GM11168 (cell line): Measurements from ENCODE around the gene SRPK2.
"Not testable (repeated sequence)": the region's sequence is repeated elsewhere in the genome, so short reads cannot be mapped to it uniquely, and the experiment has no call there.

Source experiments
- in situ Hi-C: fragments of 300-500 bp; cut with MboI; formaldehyde crosslinking; loops from one replicate; pipeline ENCODE4 v1.12.0; 2022; ENCODE audit warnings: low sequenced_read_pairs; ENCODE audit not compliant: unreplicated experiment

SRPK2 gene

DNA sequence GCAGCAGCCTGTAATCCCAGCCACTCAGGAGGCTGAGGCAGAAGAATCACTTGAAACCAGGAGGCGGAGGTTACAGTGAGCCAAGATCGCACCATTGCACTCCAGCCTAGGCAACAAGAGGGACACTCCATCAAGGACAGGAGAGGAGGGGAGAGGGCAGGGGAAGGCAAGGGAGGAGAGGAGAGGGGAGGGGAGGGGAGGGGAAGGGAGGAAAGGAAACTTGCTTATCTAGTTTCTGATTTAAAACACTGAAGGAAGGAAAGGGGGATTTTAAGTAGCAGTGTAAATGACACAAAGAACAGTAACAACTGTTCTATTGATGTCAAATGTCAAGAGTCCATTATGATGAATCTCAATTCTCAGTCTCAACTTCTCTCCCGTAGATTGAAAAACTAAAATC is 43.7 kb downstream of the SRPK2 start:
- in situ Hi-C loops = no loop called here

DNA sequence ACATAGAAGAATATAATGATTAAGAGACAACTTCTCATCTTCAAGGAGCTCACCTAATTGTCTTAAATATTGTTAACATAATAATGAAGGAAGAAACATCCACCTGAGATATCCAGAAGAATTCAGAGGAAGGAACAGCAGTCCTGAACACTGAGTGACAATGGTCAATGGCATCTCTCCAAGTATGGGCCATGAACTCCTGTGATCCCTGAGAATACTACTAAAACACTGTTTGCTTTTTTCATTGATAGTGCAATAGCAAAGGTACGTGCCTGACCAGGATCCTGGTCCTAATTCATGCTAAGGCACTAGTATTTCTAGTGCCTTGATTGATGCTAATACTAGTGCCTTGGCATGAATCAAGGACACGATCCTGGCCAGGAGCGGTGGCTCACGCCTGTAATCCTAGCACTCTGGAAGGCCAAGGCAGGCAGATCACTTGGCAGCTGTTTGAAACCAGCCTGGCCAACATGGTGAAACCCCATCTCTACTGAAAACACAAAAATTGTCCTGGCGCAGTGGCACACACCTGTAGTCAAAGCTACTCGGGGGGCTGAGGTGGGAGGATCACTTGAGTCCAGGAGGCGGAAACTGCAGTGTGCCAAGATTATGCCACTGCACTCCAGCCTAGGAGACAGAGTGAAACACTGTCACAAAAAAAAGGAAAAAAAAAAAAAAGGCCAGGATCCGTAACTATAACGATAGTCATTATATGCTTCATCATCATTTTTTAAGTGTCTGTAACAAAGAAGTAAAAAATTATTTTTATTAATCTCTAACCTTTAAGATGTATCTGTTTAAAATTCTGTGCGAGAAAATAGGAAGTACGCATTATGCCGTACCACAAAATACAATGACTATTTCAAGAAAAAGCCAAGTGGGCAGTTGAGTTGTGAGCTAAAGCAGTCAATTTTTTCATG is 49.1 kb downstream of the SRPK2 start:
- in situ Hi-C loops = loop anchor here (10.0 kb wide), 1 partner anchor 195 kb away; no protein-coding TSS in a partner anchor

DNA sequence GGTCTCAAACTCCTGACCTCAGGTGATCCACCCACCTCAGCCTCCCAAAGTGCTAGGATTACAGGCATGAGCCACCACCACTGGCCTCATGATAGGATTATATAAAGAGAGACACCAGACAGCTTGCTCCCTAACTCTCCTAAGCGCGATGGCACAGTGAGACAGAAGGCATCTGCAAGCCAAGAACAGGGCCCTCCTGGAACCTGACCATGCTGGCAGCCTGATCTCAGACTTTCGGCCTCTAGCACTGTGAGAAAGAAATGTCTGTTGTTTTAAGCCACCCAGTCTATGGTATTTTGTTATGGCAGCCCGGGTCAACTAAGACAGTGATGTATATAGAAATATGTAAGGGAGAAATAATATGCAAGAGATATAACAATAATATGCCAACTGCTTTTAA is 51.2 kb downstream of the SRPK2 start:
- in situ Hi-C loops = loop anchor here (10.0 kb wide), 1 partner anchor 193 kb away; no protein-coding TSS in a partner anchor

DNA sequence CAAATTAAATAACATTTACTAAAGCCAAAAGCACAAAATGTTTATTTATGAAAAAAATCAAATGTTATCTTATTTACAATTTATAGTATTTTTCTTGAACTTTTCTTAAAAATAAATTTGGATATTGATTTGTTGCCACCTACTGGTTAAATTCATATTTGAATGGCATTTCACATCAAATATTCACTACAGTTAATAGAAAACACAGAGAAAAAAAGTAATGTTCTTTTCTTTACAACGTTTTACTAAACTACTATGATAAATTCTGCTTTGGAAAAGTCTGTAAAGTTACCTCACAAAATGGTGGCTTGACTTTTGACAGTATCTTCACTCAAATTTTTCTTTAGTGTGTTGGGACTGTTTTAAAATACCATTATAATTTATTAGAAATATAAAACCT is 52.7 kb downstream of the SRPK2 start:
- in situ Hi-C loops = loop anchor here (10.0 kb wide), 1 partner anchor 191 kb away; no protein-coding TSS in a partner anchor

DNA sequence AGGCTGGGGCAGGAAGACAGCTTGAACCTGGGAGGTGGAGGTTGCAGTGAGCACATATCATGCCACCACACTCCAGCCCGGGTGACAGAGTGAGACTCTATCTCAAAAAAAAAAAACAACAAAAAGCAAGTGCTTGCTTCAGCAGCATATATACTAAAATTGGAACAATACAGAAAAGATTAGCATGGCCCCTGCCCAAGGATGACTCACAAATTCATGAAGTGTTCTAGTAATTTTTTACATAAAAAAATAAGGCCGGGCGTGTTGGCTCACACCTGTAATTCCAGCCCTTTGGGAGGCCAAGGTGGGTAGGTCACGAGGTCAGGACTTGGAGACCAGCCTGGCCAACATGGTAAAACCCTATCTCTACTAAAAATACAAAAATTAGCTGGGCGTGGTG is 56.1 kb downstream of the SRPK2 start:
- in situ Hi-C loops = loop anchor here (10.0 kb wide), 1 partner anchor 188 kb away; no protein-coding TSS in a partner anchor

DNA sequence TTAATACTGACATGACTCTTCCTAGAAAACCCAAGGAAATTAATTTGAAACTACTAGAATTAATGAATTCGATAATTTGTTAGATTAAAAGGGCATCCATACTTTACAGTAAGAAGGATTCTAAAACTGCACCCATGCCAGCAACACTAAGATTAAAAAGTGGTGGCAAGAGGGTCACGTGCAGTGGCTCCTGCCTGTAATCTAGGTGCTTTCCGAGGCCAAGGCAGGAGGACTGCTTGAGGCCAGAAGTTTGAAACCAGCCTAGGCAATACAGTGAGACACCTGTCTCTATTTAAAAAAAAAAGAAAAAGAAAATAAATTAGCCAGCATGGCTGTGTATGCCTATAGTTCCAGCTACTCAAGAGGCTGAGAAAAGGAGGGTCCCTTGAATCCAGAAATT is 58.2 kb downstream of the SRPK2 start:
- in situ Hi-C loops = loop anchor here (10.0 kb wide), 1 partner anchor 186 kb away; no protein-coding TSS in a partner anchor

DNA sequence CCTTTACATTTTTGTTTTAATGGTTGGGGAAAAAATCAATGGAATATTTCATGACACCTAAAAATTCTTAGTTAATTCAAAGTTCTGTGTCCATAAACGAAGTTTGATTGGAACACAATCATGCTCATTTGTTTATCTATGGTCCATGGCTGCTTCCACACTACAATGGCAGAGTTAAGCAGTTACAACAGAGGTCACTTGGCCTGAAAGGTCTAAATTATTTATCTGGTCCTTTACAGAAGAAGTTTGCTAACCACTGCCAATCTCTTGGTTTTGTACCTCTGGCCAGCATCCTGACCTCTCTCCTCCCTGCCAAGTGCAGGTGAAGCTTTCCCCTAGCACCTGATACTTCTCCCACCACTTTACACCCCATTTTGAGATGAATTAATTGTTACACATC is 61.5 kb downstream of the SRPK2 start:
- in situ Hi-C loops = no loop called here

DNA sequence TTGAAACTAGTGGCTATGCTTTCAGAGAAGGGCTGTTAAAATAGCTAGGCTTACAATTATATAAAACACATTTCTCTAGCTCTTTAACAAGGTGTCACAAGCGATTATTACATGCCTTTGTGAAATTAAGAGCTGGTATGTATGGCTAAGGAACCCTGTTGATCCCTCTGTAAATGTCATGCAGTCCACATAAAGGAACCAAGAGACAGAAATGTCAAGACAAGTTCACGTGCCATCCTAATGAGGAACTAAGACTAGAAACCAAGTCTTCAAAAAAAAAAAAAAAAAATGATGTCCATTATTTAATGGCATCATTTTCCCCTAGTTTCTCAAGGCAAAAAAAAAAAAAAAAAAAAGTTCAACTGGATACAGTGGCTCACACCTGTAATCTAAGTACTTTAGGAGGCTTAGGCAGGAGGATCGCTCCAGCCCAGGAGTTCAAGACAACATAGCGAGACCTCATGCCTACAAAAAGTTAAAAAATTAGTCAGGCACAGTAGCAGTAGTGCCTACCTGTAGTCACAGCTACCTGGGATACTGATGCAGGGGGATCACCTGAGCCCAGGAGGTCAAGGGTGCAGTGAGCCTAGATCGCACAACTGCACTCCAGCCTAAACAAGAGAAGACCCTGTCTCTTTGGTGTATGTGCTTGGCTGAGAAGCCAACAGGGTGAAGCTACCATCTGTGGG is 63.4 kb downstream of the SRPK2 start:
- in situ Hi-C loops = no loop called here

DNA sequence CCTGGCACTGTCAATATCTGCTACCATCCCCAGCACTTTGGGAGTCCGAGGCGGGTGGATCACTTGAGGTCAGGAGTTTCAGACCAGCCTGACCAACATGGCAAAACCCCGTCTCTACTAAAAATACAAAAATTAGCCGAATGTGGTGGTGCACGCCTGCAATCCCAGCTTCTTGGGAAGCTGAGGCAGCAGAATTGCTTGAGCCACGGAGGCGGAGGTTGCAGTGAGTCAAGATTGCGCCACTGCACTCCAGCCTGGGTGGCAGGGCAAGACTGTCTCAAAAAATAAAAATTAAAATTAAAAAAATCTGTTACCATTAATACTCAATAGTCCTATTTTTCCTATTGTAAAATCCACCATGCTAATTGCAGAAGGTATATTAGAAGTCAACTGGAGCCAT is 64.1 kb downstream of the SRPK2 start:
- in situ Hi-C loops = not testable (repeated sequence)

DNA sequence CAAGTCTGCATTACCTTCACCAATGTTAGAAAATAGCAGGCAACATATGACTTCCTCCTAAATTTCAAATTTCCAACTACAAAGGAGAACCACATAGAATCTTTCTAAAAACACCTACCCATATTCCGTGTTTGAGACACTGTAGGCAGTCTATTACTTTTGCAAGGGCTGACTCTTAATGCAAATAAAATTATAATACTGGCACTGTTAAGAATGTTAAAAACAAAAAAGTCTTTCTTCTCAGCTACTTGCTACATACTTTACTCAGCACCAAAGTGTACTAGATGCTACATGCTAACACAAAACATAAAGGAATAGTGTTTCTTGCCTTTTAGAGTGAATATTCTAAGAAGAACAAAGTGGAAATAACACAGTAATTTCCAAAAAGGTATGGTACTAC is 65.4 kb downstream of the SRPK2 start:
- in situ Hi-C loops = no loop called here

DNA sequence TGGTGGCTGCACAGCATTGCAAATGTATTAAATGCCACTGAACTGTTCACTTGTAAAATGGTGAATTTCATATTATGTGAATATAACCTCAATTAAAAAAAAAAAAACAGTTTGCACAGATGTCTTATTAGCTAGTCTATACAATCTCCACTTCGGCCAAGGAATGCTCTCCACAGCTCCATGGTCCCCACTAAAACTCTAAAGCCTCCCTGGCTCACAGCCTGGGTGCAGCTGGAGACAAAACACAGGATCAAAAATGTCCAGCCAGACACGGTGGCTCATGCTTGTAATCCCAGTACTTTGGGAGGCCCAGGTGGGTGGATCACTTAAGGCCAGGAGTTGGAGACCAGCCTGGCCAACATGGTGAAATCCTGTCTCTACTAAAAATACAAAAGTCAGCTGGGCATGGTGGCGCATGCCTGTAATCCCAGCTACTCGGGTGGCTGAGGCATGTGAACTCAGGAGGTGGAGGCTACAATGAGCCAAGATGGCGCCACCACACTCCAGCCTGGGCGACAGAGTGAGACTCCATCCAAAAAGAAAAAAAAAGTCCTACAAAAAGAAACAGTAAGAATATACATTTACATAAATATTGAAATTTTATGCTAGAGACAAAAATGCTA is 66.0 kb downstream of the SRPK2 start:
- in situ Hi-C loops = no loop called here

DNA sequence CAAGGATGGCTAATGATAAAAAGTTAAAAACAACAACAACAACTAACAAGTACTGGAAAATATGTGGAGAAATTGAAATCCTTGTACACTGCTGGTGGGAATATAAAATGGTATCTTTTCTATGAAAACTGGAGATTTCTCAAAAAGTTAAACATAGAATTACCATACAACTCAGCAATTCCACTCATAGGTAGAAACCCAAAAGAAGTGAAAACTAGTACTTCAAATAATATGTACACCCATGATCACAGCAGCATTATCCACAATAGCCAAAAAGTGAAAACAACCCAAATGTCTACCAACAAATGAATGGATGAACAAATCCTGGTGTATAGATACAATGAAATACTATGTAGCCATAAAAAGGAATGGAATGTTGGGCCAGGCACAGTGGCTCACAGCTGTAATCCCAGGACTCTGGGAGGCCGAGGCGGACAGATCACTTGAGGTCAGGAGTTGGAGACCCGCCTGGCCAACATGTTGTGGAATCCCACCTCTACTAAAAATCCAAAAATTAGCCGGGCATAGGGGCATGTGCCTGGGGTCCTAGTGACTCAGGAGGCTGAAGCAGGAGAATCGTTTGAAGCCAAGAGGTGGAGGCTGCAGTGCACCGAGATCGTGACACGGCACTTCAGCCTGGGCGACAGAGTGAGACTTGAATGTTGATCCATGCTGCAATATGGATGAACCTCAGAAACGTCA is 66.8 kb downstream of the SRPK2 start:
- in situ Hi-C loops = no loop called here

DNA sequence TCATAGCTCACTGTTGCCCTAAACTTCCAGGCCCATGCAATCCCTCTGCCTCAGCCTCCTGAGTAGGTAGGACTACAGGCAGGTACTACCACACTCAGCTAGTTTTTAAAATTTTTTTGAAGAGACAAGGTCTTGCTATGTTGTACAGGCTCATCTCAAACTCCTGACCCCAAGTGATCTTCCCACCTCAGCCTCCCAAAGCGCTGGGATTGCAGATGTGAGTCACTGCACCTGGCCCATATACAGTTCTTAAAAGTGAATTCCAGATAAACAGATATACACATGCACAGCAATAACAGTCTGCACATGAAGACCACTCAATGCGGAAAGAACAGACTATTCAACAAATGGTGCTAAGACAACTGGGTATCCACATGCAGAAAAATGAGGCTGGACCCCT is 67.8 kb downstream of the SRPK2 start:
- in situ Hi-C loops = no loop called here

DNA sequence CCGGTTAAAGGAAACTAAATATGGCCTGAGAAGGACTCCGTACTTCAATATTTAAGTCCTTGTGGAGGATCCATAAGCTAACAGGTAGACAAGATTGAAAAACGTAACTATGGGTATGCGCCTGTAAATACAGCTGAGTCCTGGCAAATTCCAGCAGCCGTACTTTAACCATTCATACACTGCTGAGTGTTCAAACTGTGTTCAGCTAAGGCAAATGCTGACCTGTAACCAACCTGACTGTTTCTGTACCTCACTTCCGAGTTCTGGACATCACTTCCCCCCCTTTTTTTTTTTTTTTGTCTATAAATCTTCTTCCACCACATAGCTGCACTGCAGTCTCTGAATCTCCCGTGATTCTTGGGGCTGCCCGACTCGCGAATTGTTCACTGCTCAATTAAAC is 69.1 kb downstream of the SRPK2 start:
- in situ Hi-C loops = no loop called here

DNA sequence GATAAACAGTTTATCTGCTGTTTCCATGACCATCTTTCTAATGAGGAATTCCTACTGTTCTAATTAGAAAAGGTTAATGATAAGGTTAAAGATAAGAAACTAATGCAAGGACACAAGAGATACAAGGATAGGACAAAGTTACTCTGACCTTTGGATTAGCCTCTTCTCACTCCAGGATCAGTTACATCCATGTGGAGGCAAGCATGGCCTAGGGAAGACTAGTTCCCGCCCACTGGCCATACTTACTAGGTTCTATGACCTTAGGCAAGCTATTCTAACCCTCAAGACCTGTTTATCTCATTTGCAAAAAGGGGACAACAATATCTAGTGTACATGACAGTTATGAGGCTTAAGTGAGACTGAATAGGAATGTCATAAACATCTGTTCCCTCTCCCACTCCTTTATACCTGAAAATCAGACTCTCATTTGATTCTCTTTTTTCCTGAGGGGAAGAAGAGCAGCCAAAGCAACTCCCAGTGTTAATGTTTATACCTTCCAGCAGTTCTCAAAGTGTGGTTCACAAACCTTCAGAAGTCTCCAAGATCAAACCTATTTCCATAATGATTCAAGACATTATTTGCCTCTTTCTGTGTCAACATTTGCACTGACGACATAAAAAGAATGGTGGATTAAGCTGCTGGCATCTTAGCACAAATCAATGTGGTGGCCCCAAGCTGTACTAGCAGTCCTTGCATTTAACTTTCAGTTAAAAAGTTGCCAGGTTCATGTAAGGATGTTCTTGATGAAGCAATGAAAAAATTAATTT is 72.0 kb downstream of the SRPK2 start:
- in situ Hi-C loops = no loop called here

DNA sequence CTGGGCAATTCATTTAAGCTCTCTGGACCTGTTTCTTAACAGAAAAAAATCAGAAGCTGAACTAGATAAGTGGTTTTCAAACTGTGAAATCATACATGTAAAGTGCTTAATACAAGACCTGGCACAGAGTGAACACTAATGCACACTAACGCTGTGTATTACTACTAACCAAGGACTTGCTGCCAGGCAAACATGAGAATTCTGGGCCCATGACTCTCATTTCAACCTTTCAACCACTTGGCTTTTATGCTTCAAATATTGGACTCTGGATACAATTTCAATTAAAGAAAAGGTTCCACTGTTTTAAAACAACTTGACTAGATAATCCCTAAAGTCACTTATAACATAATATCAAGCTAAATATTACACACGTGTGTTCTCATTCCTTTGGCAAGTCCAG is 73.4 kb downstream of the SRPK2 start:
- in situ Hi-C loops = no loop called here

DNA sequence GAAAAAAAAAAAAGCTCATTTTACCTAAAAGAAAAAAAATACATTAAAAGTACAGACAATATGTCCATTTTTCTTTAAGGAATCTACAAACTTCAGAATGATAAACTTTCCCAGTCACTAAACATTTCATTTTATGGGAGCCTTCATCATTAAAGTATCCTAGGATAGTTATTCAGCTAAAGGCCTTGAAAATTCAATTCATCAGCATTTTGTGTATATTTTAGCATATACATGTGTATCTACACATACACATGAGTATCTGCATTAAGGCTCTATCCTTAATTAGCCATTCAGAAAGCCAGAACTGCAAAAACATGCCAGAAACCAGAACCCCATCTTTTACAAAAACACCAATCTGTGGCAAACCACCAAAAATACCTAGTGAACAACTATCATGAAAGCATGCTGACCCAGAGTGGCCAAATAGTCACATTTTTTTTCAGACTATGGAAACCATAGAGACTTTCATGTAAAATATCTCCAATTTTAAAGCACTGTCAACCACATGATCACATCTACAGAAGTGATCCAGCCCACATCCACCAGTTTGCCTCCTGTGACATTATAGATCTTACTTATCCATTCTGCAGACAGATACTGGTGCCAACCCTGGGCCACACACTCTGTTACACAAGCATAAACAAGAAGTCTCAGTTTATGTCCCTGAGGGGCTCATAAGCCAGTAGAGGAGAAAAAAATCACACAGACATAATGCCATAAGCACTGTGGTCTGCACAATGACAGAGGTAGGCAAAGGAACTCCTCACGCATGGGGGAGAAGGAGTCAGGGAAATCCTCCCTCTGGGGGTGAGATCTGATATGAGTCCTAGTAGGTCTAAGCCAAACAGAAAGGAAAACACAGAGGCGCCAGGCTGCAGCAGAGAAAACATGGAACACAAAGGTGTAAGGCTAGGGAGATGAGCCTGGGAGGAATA is 79.2 kb downstream of the SRPK2 start:
- in situ Hi-C loops = no loop called here

DNA sequence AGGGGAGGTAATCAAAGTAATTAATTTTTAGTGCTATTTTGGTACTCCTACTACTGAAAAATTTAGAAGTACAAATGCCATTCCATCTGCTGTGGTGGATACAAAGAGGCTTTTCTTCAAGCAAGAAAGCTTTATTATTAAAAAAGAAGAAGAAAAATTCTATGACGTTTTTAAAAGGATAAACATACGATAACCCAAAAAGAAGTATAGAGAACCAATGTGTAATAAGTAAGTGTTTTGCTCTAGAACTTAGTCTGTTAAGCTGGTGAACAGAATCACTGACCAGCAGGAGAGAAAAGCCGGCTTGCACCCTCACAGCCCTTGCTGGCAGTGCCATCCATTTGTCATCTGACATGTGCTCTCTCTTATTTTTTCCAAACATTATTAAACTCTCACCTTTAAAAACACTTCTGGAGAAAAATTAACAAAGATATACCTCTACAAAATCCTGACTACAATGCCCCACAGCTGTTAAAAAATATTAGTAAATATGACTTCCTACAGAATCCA is 81.5 kb downstream of the SRPK2 start:
- in situ Hi-C loops = no loop called here
